ENCODE measurements around the gene MUS81. TPM values are rescaled to one million over a fixed set of nuclear protein-coding genes. Genes with fewer than 3 reads are reported as not detected.
A peak's percentile ranks its signal among the peaks of the same experiment; 100 is the strongest.

The MUS81 gene
- total RNA-seq, 1 donor from 2014 or later, result 58.4 TPM

- peaks cover 34% of the 10 kb centered on the region for H3K36me3 ChIP-seq (ENCODE audit: control insufficient read depth, insufficient read depth, low read length)
- DNase-seq (ENCODE audit: low read depth) (no peak), FAIRE-seq (no peak)
- H3K27me3 ChIP-seq (ENCODE audit: control insufficient read depth, insufficient read depth, low read length), result no peaks in the 10 kb centered on the region
- H3K4me3 ChIP-seq (ENCODE audit: low read depth, low read length), result no peak overlapping the region
- no peak for TF ChIP-seq CTCF (IDR thresholded peaks at IDR 0.05; ENCODE audit: insufficient read depth, low read length, severe bottlenecking)
These were observed 6.1 kb upstream of the MUS81 start for GRCh38 chr11:65854161-65854592.

GRCh38 chr11:65854852-65855837 lies 5.1 kb upstream of the MUS81 start:
- H3K4me3 ChIP-seq (ENCODE audit: low read depth, low read length), result no peak overlapping the region
- FAIRE-seq, result no peak
- no peaks in the 10 kb centered on the region for H3K27me3 ChIP-seq (ENCODE audit: control insufficient read depth, insufficient read depth, low read length)
- TF ChIP-seq CTCF (IDR thresholded peaks at IDR 0.05; ENCODE audit: insufficient read depth, low read length, severe bottlenecking), result no peak
- DNase-seq (ENCODE audit: low read depth), result no peak
- H3K36me3 ChIP-seq (ENCODE audit: control insufficient read depth, insufficient read depth, low read length), result peaks cover 34% of the 10 kb centered on the region

GRCh38 chr11:65855927-65856363 lies 4.3 kb upstream of the MUS81 start:
- FAIRE-seq, result no peak
- Histone ChIP-seq H3K27me3 (ENCODE audit: control insufficient read depth, insufficient read depth, low read length) (no peaks in the 10 kb centered on the region), H3K4me3 (ENCODE audit: low read depth, low read length) (no peak overlapping the region), H3K36me3 (ENCODE audit: control insufficient read depth, insufficient read depth, low read length) (peaks cover 34% of the 10 kb centered on the region)
- DNase-seq (ENCODE audit: low read depth), result no peak
- TF ChIP-seq CTCF (IDR thresholded peaks at IDR 0.05; ENCODE audit: insufficient read depth, low read length, severe bottlenecking), result no peak

GRCh38 chr11:65856689-65857499 lies 3.3 kb upstream of the MUS81 start:
- Histone ChIP-seq H3K4me3 (ENCODE audit: low read depth, low read length) (peak overlapping the region; percentile 98), H3K27me3 (ENCODE audit: control insufficient read depth, insufficient read depth, low read length) (no peaks in the 10 kb centered on the region), H3K36me3 (ENCODE audit: control insufficient read depth, insufficient read depth, low read length) (peaks cover 37% of the 10 kb centered on the region)
- no peak for TF ChIP-seq CTCF (IDR thresholded peaks at IDR 0.05; ENCODE audit: insufficient read depth, low read length, severe bottlenecking)
- FAIRE-seq (no peak), DNase-seq (ENCODE audit: low read depth) (peak; percentile 47)

- no peak for TF ChIP-seq CTCF (IDR thresholded peaks at IDR 0.05; ENCODE audit: insufficient read depth, low read length, severe bottlenecking)
- Histone ChIP-seq H3K27me3 (ENCODE audit: control insufficient read depth, insufficient read depth, low read length) (no peaks in the 10 kb centered on the region), H3K4me3 (ENCODE audit: low read depth, low read length) (peak overlapping the region; percentile 98), H3K36me3 (ENCODE audit: control insufficient read depth, insufficient read depth, low read length) (peaks cover 40% of the 10 kb centered on the region)
- DNase-seq (ENCODE audit: low read depth) (no peak), FAIRE-seq (no peak)
These were observed 2.8 kb upstream of the MUS81 start for GRCh38 chr11:65857500-65857852.

All from bronchial epithelial cell (primary cell).